Peyer's patch (tissue), 4 donors: Measurements from ENCODE around the gene KCNN1. TPM values are rescaled to one million over a fixed set of nuclear protein-coding genes. Genes with fewer than 3 reads are reported as not detected.

Source experiments
- DNase-seq, 3 donors: peaks; one replicate each; pipeline ENCODE4 v3.0.0-alpha.2; 2017 to 2019
- H3K27ac ChIP-seq, 4 donors: fragments of 200-600 bp; sonication (generic); one replicate each; pipeline ENCODE4 v1.5.1; 2016 to 2019
- H3K27me3 ChIP-seq, 2 donors: fragments of 200-600 bp; sonication (generic); one replicate each; pipeline ENCODE4 v1.5.1; 2019
- H3K36me3 ChIP-seq, 3 donors: fragments of 200-600 bp; sonication (generic); one replicate each; pipeline ENCODE4 v1.5.1; 2016 to 2019
- H3K4me1 ChIP-seq, 4 donors: fragments of 200-600 bp; sonication (generic); one replicate each; pipeline ENCODE4 v1.5.1; 2016 to 2019
- H3K4me3 ChIP-seq, 4 donors: fragments of 200-600 bp; sonication (generic); 1 replicate in 3 of 4; 2 replicates in 1 of 4; pipeline ENCODE4 v1.5.1; 2016 to 2019; ENCODE audit warnings: mild to moderate bottlenecking in 1 of 4
- H3K9me3 ChIP-seq, 4 donors: fragments of 200-600 bp; sonication (generic); one replicate each; pipeline ENCODE4 v1.5.1; 2016 to 2019; ENCODE audit warnings: mild to moderate bottlenecking in 1 of 4
- POLR2A ChIP-seq, 2 donors: fragments of 450-650 bp; IDR thresholded peaks; one replicate each; pipeline ENCODE4 v1.5.1; 2017; ENCODE audit warnings: antibody characterized with exemption in 2 of 2, mild to moderate bottlenecking in 2 of 2, moderate library complexity in 2 of 2
- total RNA-seq, 4 donors: library from RNA; depleted of rRNA; stranded (reverse); fragments of >200 nt; gene quantifications; one replicate each; pipeline ENCODE4 v1.1.0, GENCODE V29; 2016
- TF ChIP-seq, protein P1 (sequence below), 6 experiments: fragments of 450-650 bp in 4 of 6; fragments of 200-600 bp in 2 of 6; sonication (generic) in 1 of 6; IDR thresholded peaks; one replicate each; pipeline ENCODE4 v1.5.1; 2017 to 2019; ENCODE audit warnings: antibody characterized with exemption in 6 of 6, mild to moderate bottlenecking in 3 of 6, moderate library complexity in 1 of 6

KCNN1 gene
- total RNA-seq, 4 donors from 2014 or later, result not detected

DNA sequence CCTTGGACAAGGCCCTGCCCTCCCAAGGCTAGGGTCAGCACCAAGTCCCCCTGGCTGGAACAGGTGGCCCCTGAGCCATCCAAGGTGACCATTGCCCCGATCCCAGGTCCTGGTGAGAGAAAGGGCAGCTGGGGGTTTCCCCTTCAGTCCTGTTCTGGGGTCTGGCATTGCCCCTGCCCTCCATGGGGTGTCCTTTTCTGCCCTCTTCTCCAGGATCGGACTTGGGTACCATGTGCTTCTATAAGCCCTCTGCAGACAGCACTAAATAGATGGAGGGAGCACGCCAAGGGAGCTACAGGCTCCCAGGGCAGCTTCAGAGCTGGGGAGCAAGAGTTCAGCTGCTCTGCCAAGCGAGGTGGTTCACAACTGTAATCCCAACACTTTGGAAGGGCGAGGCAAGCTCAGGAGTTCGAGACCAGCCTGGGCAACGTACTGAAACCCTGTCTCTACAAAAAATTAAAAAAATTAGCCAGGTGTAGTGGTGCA, 13.5 kb upstream of the KCNN1 start:
- Histone ChIP-seq H3K27ac (no peak overlapping the region), H3K4me1 (peaks cover 0 to 46% (median 37%) of the 10 kb centered on the region in 4 donors), H3K4me3 (no peak overlapping the region), H3K36me3 (no peaks in the 10 kb centered on the region), H3K27me3 (peaks cover 0 to 40% of the 10 kb centered on the region in 2 donors), H3K9me3 (no peaks in the 10 kb centered on the region)
- TF ChIP-seq POLR2A (IDR thresholded peaks at IDR 0.05), result no peak
- TF ChIP-seq, protein P1, sequence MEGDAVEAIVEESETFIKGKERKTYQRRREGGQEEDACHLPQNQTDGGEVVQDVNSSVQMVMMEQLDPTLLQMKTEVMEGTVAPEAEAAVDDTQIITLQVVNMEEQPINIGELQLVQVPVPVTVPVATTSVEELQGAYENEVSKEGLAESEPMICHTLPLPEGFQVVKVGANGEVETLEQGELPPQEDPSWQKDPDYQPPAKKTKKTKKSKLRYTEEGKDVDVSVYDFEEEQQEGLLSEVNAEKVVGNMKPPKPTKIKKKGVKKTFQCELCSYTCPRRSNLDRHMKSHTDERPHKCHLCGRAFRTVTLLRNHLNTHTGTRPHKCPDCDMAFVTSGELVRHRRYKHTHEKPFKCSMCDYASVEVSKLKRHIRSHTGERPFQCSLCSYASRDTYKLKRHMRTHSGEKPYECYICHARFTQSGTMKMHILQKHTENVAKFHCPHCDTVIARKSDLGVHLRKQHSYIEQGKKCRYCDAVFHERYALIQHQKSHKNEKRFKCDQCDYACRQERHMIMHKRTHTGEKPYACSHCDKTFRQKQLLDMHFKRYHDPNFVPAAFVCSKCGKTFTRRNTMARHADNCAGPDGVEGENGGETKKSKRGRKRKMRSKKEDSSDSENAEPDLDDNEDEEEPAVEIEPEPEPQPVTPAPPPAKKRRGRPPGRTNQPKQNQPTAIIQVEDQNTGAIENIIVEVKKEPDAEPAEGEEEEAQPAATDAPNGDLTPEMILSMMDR (IDR thresholded peaks at IDR 0.05), result no peak
- DNase-seq, result no peak

DNA sequence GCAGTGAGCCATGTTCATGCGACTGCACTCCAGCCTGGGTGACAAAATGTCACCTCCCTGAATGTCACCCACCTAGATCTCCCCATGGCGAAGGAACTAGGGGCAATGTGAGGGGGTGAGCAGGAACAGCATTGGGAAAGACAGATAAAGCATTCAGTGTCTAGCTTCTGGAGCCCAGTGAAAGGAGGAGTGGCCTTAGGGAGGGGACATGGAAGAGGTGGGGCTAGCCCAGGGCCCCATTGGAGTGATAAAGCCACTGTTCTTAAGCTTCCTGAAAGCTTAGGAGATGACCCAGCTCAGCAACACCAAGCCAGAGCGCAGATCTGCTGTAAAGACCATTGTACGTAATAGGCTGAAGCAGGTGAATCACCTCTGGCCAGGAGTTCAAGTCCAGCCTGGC, 13.0 kb upstream of the KCNN1 start:
- no peak for TF ChIP-seq POLR2A (IDR thresholded peaks at IDR 0.05)
- TF ChIP-seq, protein P1 (IDR thresholded peaks at IDR 0.05), result no peak
- no peaks in the 10 kb centered on the region for H3K9me3 ChIP-seq
- H3K4me1 ChIP-seq, result peaks cover 0 to 41% (median 33%) of the 10 kb centered on the region in 4 donors
- H3K36me3 ChIP-seq, result no peaks in the 10 kb centered on the region
- no peak for DNase-seq
- no peak overlapping the region for H3K4me3 ChIP-seq
- H3K27ac ChIP-seq, result no peak overlapping the region
- H3K27me3 ChIP-seq, result peaks cover 0 to 40% of the 10 kb centered on the region in 2 donors

DNA sequence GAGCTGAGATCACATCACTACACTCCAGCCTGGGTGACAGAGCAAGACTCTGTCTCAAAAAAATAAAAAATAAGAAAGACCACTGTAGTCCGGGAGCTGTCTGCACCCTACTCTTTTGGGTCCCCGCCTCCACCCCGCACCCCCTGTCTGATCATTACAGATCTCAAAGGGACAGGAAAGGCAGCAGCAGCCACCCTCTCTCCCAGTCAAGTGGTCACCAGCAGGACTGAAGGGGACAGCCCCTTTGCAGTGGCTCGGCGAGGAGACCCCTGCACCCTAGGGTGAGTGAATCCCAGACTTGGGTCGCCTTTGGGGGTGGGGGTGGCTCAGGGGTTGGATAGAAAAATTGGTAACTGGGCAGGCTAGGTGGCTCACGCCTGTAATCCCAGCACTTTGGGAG, 12.5 kb upstream of the KCNN1 start:
- Histone ChIP-seq H3K9me3 (no peaks in the 10 kb centered on the region), H3K36me3 (no peaks in the 10 kb centered on the region), H3K27ac (no peak overlapping the region), H3K4me1 (peaks cover 0 to 36% (median 28%) of the 10 kb centered on the region in 4 donors), H3K4me3 (no peak overlapping the region), H3K27me3 (peaks cover 0 to 40% of the 10 kb centered on the region in 2 donors)
- TF ChIP-seq, protein P1 (IDR thresholded peaks at IDR 0.05), result no peak
- TF ChIP-seq POLR2A (IDR thresholded peaks at IDR 0.05), result no peak
- DNase-seq, result no peak

DNA sequence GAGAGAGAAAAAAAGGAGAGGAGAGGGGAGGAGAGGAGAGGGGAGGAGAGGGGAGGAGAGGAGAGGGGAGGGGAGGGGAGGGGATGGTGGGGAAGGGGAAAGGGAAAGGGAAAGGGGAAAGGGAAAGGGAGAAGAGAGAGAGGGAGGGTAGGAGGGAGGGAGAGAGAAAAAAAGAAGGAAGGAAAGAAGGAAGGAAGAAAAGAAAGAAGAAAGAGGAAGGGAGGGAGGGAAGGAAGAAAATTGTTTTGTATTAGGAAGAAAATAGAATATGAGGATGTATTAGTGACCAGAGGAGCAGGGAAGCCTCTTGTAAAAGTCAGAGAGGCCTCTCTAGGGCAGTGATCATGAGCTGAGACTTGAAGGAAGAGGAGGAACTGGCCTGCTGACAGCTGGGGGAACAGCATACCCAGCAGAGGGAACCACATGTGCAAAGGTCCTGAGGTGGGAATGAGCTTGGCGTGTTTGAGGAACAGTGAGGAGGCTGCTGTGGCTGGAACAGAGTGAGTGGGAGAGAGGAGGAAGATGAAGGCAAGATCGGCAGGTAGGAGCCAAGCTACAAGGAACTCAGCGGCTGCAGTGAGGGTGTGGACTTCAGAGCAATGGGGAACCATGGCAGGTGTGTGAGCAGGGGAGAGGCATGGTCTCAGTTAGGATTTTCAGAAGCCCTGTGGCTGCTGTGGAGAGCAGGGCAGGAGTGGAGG, 9.6 kb upstream of the KCNN1 start:
- Histone ChIP-seq H3K27ac (no peak overlapping the region), H3K4me1 (peaks cover 0 to 7% (median 2%) of the 10 kb centered on the region in 4 donors), H3K4me3 (no peak overlapping the region), H3K27me3 (peaks cover 0 to 12% of the 10 kb centered on the region in 2 donors), H3K36me3 (no peaks in the 10 kb centered on the region), H3K9me3 (no peaks in the 10 kb centered on the region)
- no peak for TF ChIP-seq POLR2A (IDR thresholded peaks at IDR 0.05)
- TF ChIP-seq, protein P1 (IDR thresholded peaks at IDR 0.05), result no peak
- DNase-seq, result no peak

DNA sequence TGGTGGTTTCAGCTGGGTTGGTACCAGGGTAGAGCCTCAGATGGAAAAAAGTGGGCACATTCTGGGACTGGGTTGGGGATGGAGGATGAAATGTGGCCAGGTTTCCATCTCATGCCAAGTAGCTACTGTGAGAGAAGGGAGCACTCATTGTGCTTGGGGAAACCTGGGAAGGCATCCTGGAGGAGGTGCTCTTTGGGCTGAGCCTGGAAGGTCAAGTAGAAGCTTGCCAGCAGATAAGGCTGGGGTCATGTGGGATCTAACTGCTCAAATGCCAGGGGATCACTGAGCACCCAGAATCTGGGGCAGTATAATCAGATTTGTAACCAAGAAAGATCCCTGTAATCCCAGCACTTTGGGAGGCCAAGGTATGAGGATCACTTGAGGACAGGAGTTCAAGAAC, 9.0 kb upstream of the KCNN1 start:
- peaks cover 0 to 6% of the 10 kb centered on the region in 2 donors for H3K27me3 ChIP-seq
- H3K4me3 ChIP-seq, result no peak overlapping the region
- H3K36me3 ChIP-seq, result no peaks in the 10 kb centered on the region
- H3K9me3 ChIP-seq, result no peaks in the 10 kb centered on the region
- no peak overlapping the region for H3K27ac ChIP-seq
- H3K4me1 ChIP-seq, result peaks cover 0 to under 1% (median 0%) of the 10 kb centered on the region in 4 donors
- TF ChIP-seq, protein P1 (IDR thresholded peaks at IDR 0.05), result no peak
- TF ChIP-seq POLR2A (IDR thresholded peaks at IDR 0.05), result no peak
- no peak for DNase-seq
